ENCODE data around the gene CNTD1. TPM values are rescaled to one million over a fixed set of nuclear protein-coding genes. Genes with fewer than 3 reads are reported as not detected.

The CNTD1 gene
- total RNA-seq, 3 donors from 2014 or later (not counting 1 experiment from before 2014, with no cell fraction given) = not detected

- peaks cover 6% of the 10 kb centered on the region for H3K27me3 ChIP-seq (ENCODE audit: control insufficient read depth, insufficient read depth, low read length)
- no peak overlapping the region for H3K27ac Mint-ChIP-seq
- no peaks in the 10 kb centered on the region for H3K36me3 Mint-ChIP-seq
- no peak for ATAC-seq
- 95% methylated on average over 7 of the region's 7 CpGs for WGBS (ENCODE audit: insufficient coverage)
- no peaks in the 10 kb centered on the region for H3K36me3 ChIP-seq (ENCODE audit: control insufficient read depth, insufficient read depth, low read length)
- no peak for TF ChIP-seq CTCF (IDR thresholded peaks at IDR 0.05)
- no peaks in the 10 kb centered on the region for H3K9me3 Mint-ChIP-seq
- intact Hi-C loops (cut with micrococcal nuclease) = no loop called here
- H3K27ac ChIP-seq (ENCODE audit: low read length) = no peak overlapping the region
- no peaks in the 10 kb centered on the region for H3K4me1 Mint-ChIP-seq
- H3K4me3 Mint-ChIP-seq = no peak overlapping the region
- no peaks in the 10 kb centered on the region for H3K9me3 ChIP-seq (ENCODE audit: control insufficient read depth, insufficient read depth, low read length)
- H3K4me1 ChIP-seq (ENCODE audit: control insufficient read depth, insufficient read depth, low read length) = no peaks in the 10 kb centered on the region
- H3K4me3 ChIP-seq (ENCODE audit: low read length) = no peak overlapping the region
- peaks cover 25 to 31% of the 10 kb centered on the region in 2 donors for H3K27me3 Mint-ChIP-seq (ENCODE audit: low read depth in 2 of 2)
- DNase-seq = no peak
Measured at GRCh38 chr17:42751628-42752027, 47.0 kb upstream of the CNTD1 start.

DNA sequence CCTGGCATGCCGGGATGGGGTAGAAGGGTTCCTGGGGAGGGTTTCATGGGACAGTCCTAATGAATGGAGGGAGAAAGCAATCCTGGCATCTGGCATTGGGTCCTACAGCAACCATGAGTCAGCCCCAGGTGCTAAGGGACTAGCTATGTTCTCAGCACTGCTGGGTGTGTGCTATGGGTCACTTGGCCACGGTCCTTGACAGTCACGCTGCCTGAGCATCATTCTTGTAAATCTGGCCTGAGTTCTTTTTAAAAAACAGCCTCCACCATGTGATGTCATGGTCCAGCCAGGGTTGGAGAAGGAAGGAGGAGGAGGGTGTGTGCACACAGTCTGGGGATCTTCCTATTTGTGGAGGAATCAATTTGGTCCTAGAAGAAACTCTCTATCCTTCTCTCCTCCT, 43.9 kb upstream of the CNTD1 start:
- DNase-seq (no peak), ATAC-seq (no peak)
- Histone ChIP-seq H3K36me3 (ENCODE audit: control insufficient read depth, insufficient read depth, low read length) (no peaks in the 10 kb centered on the region), H3K9me3 (ENCODE audit: control insufficient read depth, insufficient read depth, low read length) (no peaks in the 10 kb centered on the region), H3K4me1 (ENCODE audit: control insufficient read depth, insufficient read depth, low read length) (no peaks in the 10 kb centered on the region), H3K27ac (ENCODE audit: low read length) (no peak overlapping the region), H3K27me3 (ENCODE audit: control insufficient read depth, insufficient read depth, low read length) (peaks cover 4% of the 10 kb centered on the region), H3K4me3 (ENCODE audit: low read length) (no peak overlapping the region)
- no peak for TF ChIP-seq CTCF (IDR thresholded peaks at IDR 0.05)
- Mint-ChIP-seq H3K9me3 (no peaks in the 10 kb centered on the region), H3K27ac (no peak overlapping the region), H3K4me1 (no peaks in the 10 kb centered on the region), H3K36me3 (no peaks in the 10 kb centered on the region), H3K27me3 (ENCODE audit: low read depth in 2 of 2) (peaks cover 28 to 39% of the 10 kb centered on the region in 2 donors), H3K4me3 (no peak overlapping the region)
- 88% methylated on average over 3 of the region's 3 CpGs for WGBS (ENCODE audit: insufficient coverage)
- intact Hi-C loops (cut with micrococcal nuclease) = no loop called here

GRCh38 chr17:42759982-42760651, 38.5 kb upstream of the CNTD1 start:
- H3K27ac Mint-ChIP-seq = no peak overlapping the region
- peaks cover 43 to 48% of the 10 kb centered on the region in 2 donors for H3K27me3 Mint-ChIP-seq (ENCODE audit: low read depth in 2 of 2)
- ATAC-seq (no peak), DNase-seq (no peak)
- TF ChIP-seq CTCF (IDR thresholded peaks at IDR 0.05) = no peak
- Histone ChIP-seq H3K9me3 (ENCODE audit: control insufficient read depth, insufficient read depth, low read length) (no peaks in the 10 kb centered on the region), H3K27me3 (ENCODE audit: control insufficient read depth, insufficient read depth, low read length) (peaks cover 20% of the 10 kb centered on the region), H3K27ac (ENCODE audit: low read length) (no peak overlapping the region), H3K4me3 (ENCODE audit: low read length) (no peak overlapping the region), H3K4me1 (ENCODE audit: control insufficient read depth, insufficient read depth, low read length) (peaks cover 15% of the 10 kb centered on the region), H3K36me3 (ENCODE audit: control insufficient read depth, insufficient read depth, low read length) (no peaks in the 10 kb centered on the region)
- no peaks in the 10 kb centered on the region for H3K36me3 Mint-ChIP-seq
- peak overlapping the region; percentile 52 for H3K4me3 Mint-ChIP-seq
- H3K4me1 Mint-ChIP-seq = peaks cover 0 to 9% of the 10 kb centered on the region in 2 donors
- 65% methylated on average over 9 of the region's 11 CpGs for WGBS (ENCODE audit: insufficient coverage)
- intact Hi-C loops (cut with micrococcal nuclease) = loop anchor here (5.0 kb wide), 1 partner anchor 183 kb away; the partner anchor contains the start of gene PSMC3IP
- H3K9me3 Mint-ChIP-seq = no peaks in the 10 kb centered on the region
